Stimulated activated CD4-positive, alpha-beta T cell treated with anti-CD3 and anti-CD28 coated beads, Interleukin-4, amount 100 ng/mL, for 4 hours (primary cell): ENCODE data around the gene LENG9.

ENCODE experiments used
- DNase-seq, 2 experiments: peaks; one replicate each; pipeline ENCODE4 v3.0.0-alpha.2; 2020

The LENG9 gene

DNA sequence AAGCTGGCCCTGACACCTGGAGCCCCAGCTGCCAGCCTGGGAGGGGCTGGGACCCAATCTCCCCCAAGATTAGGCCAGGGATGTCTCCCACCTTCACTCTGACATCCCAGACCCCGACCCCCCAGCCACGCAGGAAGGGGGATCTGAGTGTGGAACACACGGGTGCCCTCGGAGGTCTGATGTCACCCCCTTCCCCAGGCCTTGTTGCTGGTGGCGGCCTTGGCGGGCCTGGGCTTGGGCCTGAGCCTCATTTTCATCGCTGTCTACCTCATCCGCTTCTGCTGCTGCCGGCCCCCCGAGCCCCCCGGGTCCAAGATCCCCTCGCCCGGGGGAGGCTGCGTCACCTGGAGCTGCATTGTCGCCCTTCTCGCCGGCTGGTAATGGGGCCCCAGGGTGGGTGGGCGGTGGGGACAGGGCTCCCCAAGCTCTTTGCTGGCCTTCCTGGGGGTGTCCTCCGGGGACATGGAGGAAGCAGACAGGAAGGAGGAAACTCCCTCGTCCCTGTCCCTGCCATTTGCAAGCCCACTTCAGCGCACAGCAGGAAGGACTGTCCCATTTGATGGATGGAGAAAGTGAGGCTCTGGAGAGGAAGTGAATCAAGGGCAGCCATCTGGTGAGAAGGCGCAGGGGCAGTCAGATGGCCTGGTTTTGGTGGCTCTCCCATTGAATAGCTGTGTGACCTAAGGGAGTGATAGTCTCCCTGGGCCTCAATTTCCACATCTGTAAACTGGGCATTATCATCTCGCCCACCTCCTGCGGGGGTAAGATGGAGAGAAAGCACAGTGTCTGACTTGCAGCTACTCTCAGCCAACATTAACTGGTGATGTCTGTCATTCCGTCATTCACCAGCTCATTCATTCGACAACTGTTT, 44.4 kb downstream of the LENG9 start:
- no peak for DNase-seq

- DNase-seq: no peak
Observed at GRCh38 chr19:54418030-54418929, 45.3 kb downstream of the LENG9 start.

DNA sequence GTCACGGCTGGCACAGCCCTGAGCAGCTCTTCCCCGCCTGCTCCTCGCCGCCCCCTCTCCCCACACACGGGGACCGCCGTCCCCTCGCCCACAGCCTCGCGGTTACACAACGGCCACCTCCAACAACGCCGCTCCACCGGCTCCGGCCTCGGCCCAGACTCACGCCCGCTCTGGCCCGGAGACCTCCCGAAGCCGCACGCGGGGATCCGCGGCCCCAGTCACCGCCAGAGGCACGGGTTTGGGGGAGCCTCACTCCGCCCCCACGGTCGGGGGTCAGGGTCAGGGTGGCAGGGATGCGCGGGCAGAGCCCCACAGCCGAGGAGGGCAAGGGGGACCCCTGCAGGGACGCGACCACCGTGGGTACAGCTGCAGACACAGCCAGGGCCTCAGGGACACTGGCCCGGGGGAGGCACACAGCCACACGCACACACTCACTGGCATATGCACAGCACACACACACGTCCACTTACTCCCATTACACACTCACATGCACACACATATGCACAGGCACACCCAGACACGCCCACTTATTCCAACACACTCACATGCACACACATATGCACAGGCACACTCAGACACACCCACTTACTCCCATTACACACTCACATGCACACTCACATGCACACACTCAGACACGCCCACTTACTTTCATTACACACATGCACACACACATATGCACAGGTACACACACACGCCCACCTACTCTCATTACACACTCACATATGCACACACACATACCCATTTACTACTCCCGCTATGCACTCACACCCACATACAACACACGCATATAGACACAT, 46.7 kb downstream of the LENG9 start:
- DNase-seq: no peak

DNA sequence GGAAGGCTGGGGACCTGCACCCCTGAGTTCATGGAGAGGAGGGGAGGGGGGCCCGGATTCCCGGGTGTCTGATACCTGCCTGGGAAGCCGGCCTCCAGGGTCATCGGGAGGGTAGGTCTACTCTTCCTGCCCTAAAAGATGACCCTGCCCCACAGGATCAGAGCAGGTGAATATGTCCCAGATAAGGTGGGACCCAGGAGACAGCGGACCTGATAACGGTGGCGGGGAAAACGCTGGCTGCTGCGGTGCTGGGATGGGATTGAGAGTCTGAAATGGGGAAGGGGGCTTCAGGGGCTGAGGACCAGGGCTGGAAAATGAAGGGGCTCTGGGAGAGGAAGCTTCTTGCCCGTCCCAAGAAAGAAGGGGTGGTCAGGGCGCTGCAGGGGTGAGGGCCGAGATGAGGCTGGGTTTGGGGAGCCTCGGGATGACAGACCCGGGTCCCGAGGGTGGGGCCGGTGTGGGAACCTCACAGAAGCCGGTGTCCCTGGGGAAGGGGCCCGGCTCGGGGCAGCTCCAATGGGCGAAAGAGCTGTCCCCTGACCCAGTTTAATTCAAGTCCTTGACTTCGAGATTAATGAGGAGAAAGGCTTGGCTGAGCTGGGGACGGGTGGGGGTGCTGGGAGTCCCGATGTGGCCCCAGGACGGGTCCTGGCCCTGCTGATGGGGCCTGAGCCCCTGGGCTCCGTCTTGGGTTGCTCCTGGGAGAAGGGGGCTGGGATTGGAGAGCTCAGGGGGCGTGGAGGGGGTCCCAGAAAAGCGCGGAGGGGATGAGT, 47.5 kb downstream of the LENG9 start:
- DNase-seq: no peak

- peak in 1 of 2 experiments; percentile 50 for DNase-seq
Observed at GRCh38 chr19:54415208-54415900, 48.2 kb downstream of the LENG9 start, which contains the start of gene TTYH1. Gene TTYH1, plus strand, starts transcription at chr19:54415464. Its CDS starts 89 bp downstream, at chr19:54415553.

GRCh38 chr19:54414156-54414555, 49.4 kb downstream of the LENG9 start:
- DNase-seq: no peak

GRCh38 chr19:54412877-54413276, 50.7 kb downstream of the LENG9 start:
- DNase-seq: no peak
